ENCODE results near the gene TMEM205.

- TF ChIP-seq, protein P1, sequence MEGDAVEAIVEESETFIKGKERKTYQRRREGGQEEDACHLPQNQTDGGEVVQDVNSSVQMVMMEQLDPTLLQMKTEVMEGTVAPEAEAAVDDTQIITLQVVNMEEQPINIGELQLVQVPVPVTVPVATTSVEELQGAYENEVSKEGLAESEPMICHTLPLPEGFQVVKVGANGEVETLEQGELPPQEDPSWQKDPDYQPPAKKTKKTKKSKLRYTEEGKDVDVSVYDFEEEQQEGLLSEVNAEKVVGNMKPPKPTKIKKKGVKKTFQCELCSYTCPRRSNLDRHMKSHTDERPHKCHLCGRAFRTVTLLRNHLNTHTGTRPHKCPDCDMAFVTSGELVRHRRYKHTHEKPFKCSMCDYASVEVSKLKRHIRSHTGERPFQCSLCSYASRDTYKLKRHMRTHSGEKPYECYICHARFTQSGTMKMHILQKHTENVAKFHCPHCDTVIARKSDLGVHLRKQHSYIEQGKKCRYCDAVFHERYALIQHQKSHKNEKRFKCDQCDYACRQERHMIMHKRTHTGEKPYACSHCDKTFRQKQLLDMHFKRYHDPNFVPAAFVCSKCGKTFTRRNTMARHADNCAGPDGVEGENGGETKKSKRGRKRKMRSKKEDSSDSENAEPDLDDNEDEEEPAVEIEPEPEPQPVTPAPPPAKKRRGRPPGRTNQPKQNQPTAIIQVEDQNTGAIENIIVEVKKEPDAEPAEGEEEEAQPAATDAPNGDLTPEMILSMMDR (IDR thresholded peaks at IDR 0.05; ENCODE audit: insufficient read depth, low read depth, low read length): no peak
- no peak for TF ChIP-seq EZH2 (IDR thresholded peaks at IDR 0.05; ENCODE audit: insufficient read depth, low read length)
These were observed 3.6 kb downstream of the TMEM205 start for GRCh38 chr19:11342429-11342828.

Data from astrocyte (in vitro differentiated cells and primary cell).